Endothelial cell of umbilical vein (primary cell): Measurements from ENCODE around the gene FAM187B. TPM values are rescaled to one million over a fixed set of nuclear protein-coding genes. Genes with fewer than 3 reads are reported as not detected.

Experiments
- BruUV-seq: library from RNA; stranded (reverse); fragments of 400-500 nt; replicated peaks from 2 replicates; lab custom pipeline; 2021; lab: Mats Ljungman, UMichigan
- CTCF ChIA-PET: fragments of 300-600, 350-600 bp; sonication (Branson Sonifier 250); formaldehyde crosslinking; loops from one replicate; lab custom pipeline; 2021; ENCODE audit warnings: antibody characterized with exemption, inconsistent platforms; lab: Charles Lee
- POLR2A ChIA-PET: fragments of 300-600, 350-600 bp; sonication (Branson Sonifier 250); formaldehyde crosslinking; loops from one replicate; lab custom pipeline; 2021; ENCODE audit warnings: antibody characterized with exemption, inconsistent platforms; lab: Charles Lee
- DNase-seq: peaks from one replicate; pipeline ENCODE4 v3.0.0-alpha.2; 2011; ENCODE audit warnings: low read depth, low spot score
- FAIRE-seq: peaks from 2 replicates; lab custom pipeline; 2011; peaks lifted over from hg19 to GRCh38; lab: Jason Lieb, UNC
- H2AFZ ChIP-seq: 2 replicates; pipeline ENCODE4 v1.6.0; 2012; ENCODE audit warnings: low read depth, low read length, control low read depth, inconsistent platforms
- H3K27ac ChIP-seq: 2 replicates; pipeline ENCODE4 v1.5.1; 2011; ENCODE audit warnings: low read depth, mild to moderate bottlenecking, control low read depth, low read length, moderate library complexity; ENCODE audit not compliant: insufficient read depth
- H3K27me3 ChIP-seq, 2 experiments: 2 replicates each; pipeline versions ENCODE4 v1.6.0 to v1.6.1; 2011; ENCODE audit warnings: low read length in 2 of 2, mixed read lengths in 1 of 2; ENCODE audit not compliant: control insufficient read depth in 2 of 2, insufficient read depth in 2 of 2
- H3K36me3 ChIP-seq, 2 experiments: 2 replicates in 1 of 2; 3 replicates in 1 of 2; pipeline ENCODE4 v1.5.1; 2011; ENCODE audit warnings: low read length in 2 of 2, mild to moderate bottlenecking in 1 of 2, moderate library complexity in 1 of 2; ENCODE audit not compliant: control insufficient read depth in 2 of 2, insufficient read depth in 2 of 2; ENCODE audit errors: extremely low read depth in 1 of 2
- H3K4me1 ChIP-seq: 3 replicates; pipeline ENCODE4 v1.5.1; 2011; ENCODE audit warnings: mild to moderate bottlenecking, low read length; ENCODE audit not compliant: control insufficient read depth, insufficient read depth; ENCODE audit errors: extremely low read depth
- H3K4me2 ChIP-seq: 2 replicates; pipeline ENCODE4 v1.6.1; 2011; ENCODE audit warnings: low read length, control low read depth, mixed read lengths; ENCODE audit not compliant: insufficient read depth
- H3K4me3 ChIP-seq, 3 experiments: fragments of 200-600 bp in 1 of 3; sonication (generic), shearing (Covaris generic) in 1 of 3; replicated peaks in 1 of 3; 2 replicates each; pipeline ENCODE4 v1.5.1; 2011 to 2016; ENCODE audit warnings: control low read depth in 3 of 3, low read length in 3 of 3, mild to moderate bottlenecking in 2 of 3, inconsistent platforms in 1 of 3, low read depth in 1 of 3, moderate library complexity in 1 of 3; ENCODE audit not compliant: insufficient read depth in 1 of 3
- H3K79me2 ChIP-seq: 2 replicates; pipeline ENCODE4 v1.6.0; 2012; ENCODE audit warnings: low read length, inconsistent platforms; ENCODE audit not compliant: control insufficient read depth, insufficient read depth
- H3K9ac ChIP-seq: replicated peaks from 2 replicates; pipeline ENCODE3; 2011; ENCODE audit warnings: low read length, control low read depth; ENCODE audit not compliant: insufficient read depth; ENCODE audit errors: extremely low read depth
- H3K9me1 ChIP-seq: replicated peaks from 3 replicates; pipeline ENCODE4 v1.6.0; 2011; ENCODE audit warnings: mild to moderate bottlenecking, low read length; ENCODE audit not compliant: control insufficient read depth, insufficient read depth; ENCODE audit errors: extremely low read depth
- H3K9me3 ChIP-seq: replicated peaks from 2 replicates; pipeline ENCODE4 v1.5.1; 2012; ENCODE audit warnings: low read length, inconsistent platforms; ENCODE audit not compliant: control insufficient read depth, insufficient read depth
- H4K20me1 ChIP-seq: replicated peaks from 2 replicates; pipeline ENCODE3; 2011; ENCODE audit warnings: mild to moderate bottlenecking, low read length; ENCODE audit not compliant: control insufficient read depth, insufficient read depth; ENCODE audit errors: extremely low read depth
- CTCF ChIP-seq, 2 donors: IDR thresholded peaks; 1 replicate in 1 of 2; 2 replicates in 1 of 2; pipeline ENCODE4 v1.5.1; 2011; ENCODE audit warnings: low read length in 2 of 2, mild to moderate bottlenecking in 2 of 2, moderate library complexity in 2 of 2, control low read depth in 1 of 2, inconsistent platforms in 1 of 2, low read depth in 1 of 2; ENCODE audit not compliant: insufficient read depth in 1 of 2; ENCODE audit errors: extremely low read depth in 1 of 2
- EZH2 ChIP-seq: IDR thresholded peaks from 2 replicates; pipeline ENCODE4 v1.6.1; 2012; ENCODE audit warnings: borderline replicate concordance, low read depth, mild to moderate bottlenecking, moderate library complexity, low read length, inconsistent platforms; ENCODE audit not compliant: severe bottlenecking
- FOS ChIP-seq: IDR thresholded peaks from 2 replicates; pipeline ENCODE4 v1.6.1; 2011; ENCODE audit warnings: mild to moderate bottlenecking, low read length, moderate library complexity, borderline replicate concordance; ENCODE audit not compliant: insufficient read depth
- GATA2 ChIP-seq: IDR thresholded peaks from 2 replicates; pipeline ENCODE4 v1.7.0; 2011; ENCODE audit warnings: low read depth, mild to moderate bottlenecking, moderate library complexity, mixed read lengths, low read length; ENCODE audit not compliant: insufficient read length, insufficient read depth
- JUN ChIP-seq: IDR thresholded peaks from 2 replicates; pipeline ENCODE4 v1.6.1; 2011; ENCODE audit warnings: borderline replicate concordance, low read depth; ENCODE audit not compliant: insufficient read length, insufficient read depth
- MAX ChIP-seq: IDR thresholded peaks from 2 replicates; pipeline ENCODE4 v1.6.1; 2011; ENCODE audit not compliant: insufficient read depth, insufficient read length
- MYC ChIP-seq: IDR thresholded peaks from one replicate; pipeline ENCODE4 v1.6.1; 2011; ENCODE audit warnings: mild to moderate bottlenecking, low read depth, low read length
- POLR2A ChIP-seq: IDR thresholded peaks from 2 replicates; pipeline ENCODE4 v1.6.1; 2012; ENCODE audit warnings: low read depth, mild to moderate bottlenecking, control low read depth, low read length
- POLR2AphosphoS5 ChIP-seq: IDR thresholded peaks from 2 replicates; pipeline ENCODE4 v1.6.1; 2012; ENCODE audit warnings: low read depth, mild to moderate bottlenecking, control low read depth, low read length, moderate library complexity; ENCODE audit not compliant: insufficient read depth
- dilution Hi-C: fragments of 300-500 bp; cut with MboI; formaldehyde crosslinking; loops from one replicate; pipeline ENCODE4 v1.15.0; 2019; ENCODE audit warnings: low sequenced_read_pairs; ENCODE audit not compliant: extremely low pct_ligation_motif_present
- intact Hi-C: fragments of 100-400 bp; cut with micrococcal nuclease; formaldehyde crosslinking; loops from one replicate; pipeline ENCODE4 v1.10.0; 2022
- polyA plus RNA-seq, 4 experiments: library from polyadenylated mRNA; depleted of rRNA in 3 of 4; stranded (reverse) in 3 of 4; unstranded in 1 of 4; fragments of >200 nt; gene quantifications; 2 replicates each; pipeline versions ENCODE4 v1.2.1 to v1.2.3, GENCODE V29; 2011 to 2012; ENCODE audit warnings: missing spikeins in 1 of 4
- total RNA-seq: library from RNA; stranded (reverse); gene quantifications from 2 replicates; pipeline ENCODE4 v1.2.3, GENCODE V29; 2021

The FAM187B gene
- total and polyA plus RNA-seq, 2 donors (not counting 3 experiments of a cell fraction or from before 2014, with no cell fraction given), result not detected

- H3K27me3 ChIP-seq, result peaks cover 0 to 2% of the 10 kb centered on the region in 2 experiments
- H3K36me3 ChIP-seq, result no peaks in the 10 kb centered on the region
- H4K20me1 ChIP-seq, result no peaks in the 10 kb centered on the region
- H3K79me2 ChIP-seq, result no peaks in the 10 kb centered on the region
- intact Hi-C loops, result no loop called here
- H3K4me3 ChIP-seq, result no peak overlapping the region
- TF ChIP-seq MAX, result no peak
- no peaks in the 10 kb centered on the region for H3K9me1 ChIP-seq
- DNase-seq, result no peak
- H3K27ac ChIP-seq, result no peak overlapping the region
- H3K9ac ChIP-seq, result no peak overlapping the region
- BruUV-seq, result no TSS peak
- dilution Hi-C loops, result no loop called here
- no peak overlapping the region for H3K4me2 ChIP-seq
- ChIA-PET POLR2A (no interaction called here), CTCF (no interaction called here)
- no peaks in the 10 kb centered on the region for H3K9me3 ChIP-seq
- H3K4me1 ChIP-seq, result no peaks in the 10 kb centered on the region
- FAIRE-seq, result no peak
- H2AFZ ChIP-seq, result no peak overlapping the region
Measured at GRCh38 chr19:35226748-35227147, 1.8 kb downstream of the FAM187B start.

- no peaks in the 10 kb centered on the region for H3K79me2 ChIP-seq
- POLR2A ChIA-PET, result no interaction called here
- DNase-seq, result no peak
- H3K27ac ChIP-seq, result no peak overlapping the region
- H4K20me1 ChIP-seq, result no peaks in the 10 kb centered on the region
- H3K9ac ChIP-seq, result no peak overlapping the region
- no peaks in the 10 kb centered on the region for H3K4me1 ChIP-seq
- CTCF ChIA-PET, result no interaction called here
- dilution Hi-C loops (no loop called here), intact Hi-C loops (no loop called here)
- BruUV-seq, result no TSS peak
- no peak overlapping the region for H3K4me3 ChIP-seq
- H3K27me3 ChIP-seq, result peaks cover 0 to 2% of the 10 kb centered on the region in 2 experiments
- no peak overlapping the region for H2AFZ ChIP-seq
- H3K9me3 ChIP-seq, result no peaks in the 10 kb centered on the region
- TF ChIP-seq EZH2 (no peak), MAX (no peak), JUN (no peak), CTCF (IDR thresholded peaks at IDR 0.05; ENCODE audit: extremely low read depth in 1 of 2, insufficient read depth in 1 of 2, low read depth in 1 of 2, low read length in 2 of 2) (no peak), POLR2A (no peak), POLR2AphosphoS5 (no peak), MYC (no peak), GATA2 (no peak), FOS (no peak)
- no peak overlapping the region for H3K4me2 ChIP-seq
- no peaks in the 10 kb centered on the region for H3K36me3 ChIP-seq
- no peak for FAIRE-seq
- H3K9me1 ChIP-seq, result no peaks in the 10 kb centered on the region
Measured at GRCh38 chr19:35225951-35226350, 2.6 kb downstream of the FAM187B start.
